HL-60/S4 (cell line): ENCODE results near the gene C1orf185.
"Not testable (repeated sequence)": the region's sequence is repeated elsewhere in the genome, so short reads cannot be mapped to it uniquely, and the experiment has no call there.

Experiments used
- in situ Hi-C: fragments of 300-500 bp; cut with MboI; formaldehyde crosslinking; loops from 2 replicates; pipeline ENCODE4 v1.14.3; 2022; ENCODE audit warnings: low sequenced_read_pairs

C1orf185 gene

GRCh38 chr1:51101976-51102375, at the start of gene C1orf185:
C1orf185 (plus strand) TSS chr1:51102228; CDS start chr1:51102234, 6 bp downstream.
- in situ Hi-C loops, result no loop called here

GRCh38 chr1:51058858-51059257, 43.2 kb upstream of the C1orf185 start:
- in situ Hi-C loops, result no loop called here

GRCh38 chr1:51061231-51061918, 40.7 kb upstream of the C1orf185 start:
- in situ Hi-C loops, result no loop called here

DNA sequence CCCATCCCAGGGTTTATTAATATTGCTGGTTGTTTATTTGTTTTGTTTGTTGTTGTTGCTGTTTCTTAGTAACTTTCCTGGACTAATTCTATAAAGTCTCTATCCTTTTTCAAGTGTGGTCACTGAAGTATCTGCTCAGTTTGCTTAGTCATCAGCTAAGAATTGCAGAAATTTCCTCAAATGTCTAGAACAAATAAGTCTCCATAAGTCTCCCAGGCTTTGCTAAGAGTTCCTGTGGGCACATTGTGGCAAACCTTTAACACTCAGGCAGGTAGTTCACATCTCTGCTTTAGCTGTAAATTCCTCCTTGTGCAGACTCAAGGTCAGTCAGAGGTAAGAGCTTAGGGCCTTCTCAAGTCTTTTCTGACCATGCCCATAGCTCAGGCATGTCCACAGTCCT, 38.9 kb upstream of the C1orf185 start:
- in situ Hi-C loops, result no loop called here

DNA sequence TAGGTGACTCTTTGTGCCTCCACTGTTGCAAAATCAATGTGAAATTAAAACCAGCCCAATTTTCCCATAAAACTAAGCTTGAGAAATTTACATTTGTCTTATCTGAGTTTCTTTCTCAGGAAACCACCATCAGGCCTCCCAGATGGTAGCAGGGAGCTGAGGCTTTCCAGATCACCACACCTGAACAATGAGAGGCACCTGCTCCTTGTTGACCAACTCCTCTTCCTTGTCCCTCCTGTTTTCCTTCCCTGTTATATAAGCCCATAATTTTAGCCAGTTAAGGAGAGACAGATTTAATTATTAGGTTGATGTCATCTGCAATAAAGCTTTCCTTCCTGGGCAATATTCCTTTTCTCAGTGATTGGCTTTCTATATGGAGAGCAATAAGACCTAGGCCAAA, 32.0 kb upstream of the C1orf185 start:
- in situ Hi-C loops, result no loop called here

GRCh38 chr1:51070640-51071039, 31.4 kb upstream of the C1orf185 start:
- in situ Hi-C loops, result no loop called here

GRCh38 chr1:51071291-51072042, 30.6 kb upstream of the C1orf185 start:
- in situ Hi-C loops, result no loop called here

DNA sequence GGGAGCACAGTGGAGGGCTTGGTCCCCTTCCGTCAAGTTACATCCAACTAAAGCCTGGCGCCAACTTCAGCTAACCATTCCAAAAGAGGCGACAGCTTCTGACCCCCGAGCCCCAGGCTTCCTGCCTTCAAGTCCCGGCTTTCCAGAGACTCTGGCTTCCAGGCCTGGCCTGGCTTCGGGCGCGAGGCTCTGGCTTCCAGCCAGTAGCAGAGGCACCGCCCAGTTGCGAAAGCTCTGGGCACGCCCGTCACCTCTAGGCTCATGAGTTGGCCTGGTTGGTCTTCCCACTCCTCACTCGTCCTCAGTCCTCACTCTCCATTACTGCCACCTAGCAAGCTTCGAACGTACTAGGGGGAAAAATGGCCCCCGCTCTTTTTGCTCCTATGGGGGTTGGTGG, 30.0 kb upstream of the C1orf185 start:
- in situ Hi-C loops, result no loop called here

- in situ Hi-C loops, result no loop called here
These were observed 29.4 kb upstream of the C1orf185 start for GRCh38 chr1:51072651-51073050.

- in situ Hi-C loops, result no loop called here
These were observed 28.6 kb upstream of the C1orf185 start for GRCh38 chr1:51073456-51073855.

DNA sequence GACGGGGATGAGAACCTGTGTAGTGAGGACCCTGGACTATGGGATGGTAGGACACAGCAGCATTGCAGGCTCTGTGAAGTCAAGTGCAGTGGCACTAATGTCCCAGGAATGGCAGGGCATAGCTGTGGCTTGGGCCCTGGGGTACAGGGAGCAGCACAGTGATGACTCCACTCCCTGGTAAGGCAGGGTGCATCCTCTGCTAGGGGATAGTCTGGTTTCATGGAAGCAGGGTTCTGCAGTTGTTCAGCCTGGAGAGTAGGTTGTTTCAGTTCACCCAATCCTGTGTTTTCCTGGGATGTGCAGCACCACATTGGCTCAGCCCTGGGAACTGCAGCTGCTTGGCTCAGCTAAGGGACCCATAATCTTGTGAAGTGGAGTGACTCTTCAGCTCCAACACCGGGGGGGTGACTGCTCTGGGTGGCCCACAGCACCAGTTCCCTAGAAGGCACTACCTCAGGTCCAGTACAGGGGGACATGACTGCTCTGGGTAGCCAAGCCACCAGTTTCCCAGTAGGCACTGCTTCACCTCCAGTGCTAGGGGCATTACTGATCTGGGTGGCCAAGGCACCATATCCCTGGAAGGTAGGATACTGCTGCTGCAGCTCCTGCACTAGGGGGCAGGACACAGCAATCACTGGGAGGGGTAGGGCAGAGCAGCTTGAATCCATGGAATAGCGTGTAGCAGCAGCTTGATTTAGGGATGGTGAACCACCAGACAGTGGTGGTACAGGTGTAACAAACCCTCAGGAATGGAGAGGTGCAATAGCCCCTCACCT, 15.3 kb upstream of the C1orf185 start:
- in situ Hi-C loops, result no loop called here

GRCh38 chr1:51088474-51088873, 13.6 kb upstream of the C1orf185 start:
- in situ Hi-C loops, result no loop called here

GRCh38 chr1:51093581-51093980, 8.4 kb upstream of the C1orf185 start:
- in situ Hi-C loops, result no loop called here

DNA sequence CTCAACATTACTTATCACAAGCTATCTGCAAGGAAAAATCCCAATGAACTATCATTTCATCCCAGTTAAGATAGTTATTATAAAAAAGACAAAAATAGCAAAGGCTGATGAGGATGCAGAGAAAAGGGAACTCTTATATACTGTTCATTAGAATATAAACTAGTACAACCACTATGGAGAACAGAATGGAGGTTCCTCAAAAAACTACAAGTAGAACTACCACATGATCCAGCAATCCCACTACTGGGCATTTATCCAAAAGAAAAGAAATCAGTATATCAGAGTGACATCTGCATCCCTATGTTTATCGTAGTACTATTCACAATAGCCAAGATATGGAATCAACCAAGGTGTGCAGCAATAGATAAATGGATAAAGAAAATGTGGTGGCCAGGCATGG, 4.9 kb upstream of the C1orf185 start:
- in situ Hi-C loops, result no loop called here

GRCh38 chr1:51100264-51100880, 1.7 kb upstream of the C1orf185 start:
- in situ Hi-C loops, result no loop called here

GRCh38 chr1:51114137-51114536, 12.1 kb downstream of the C1orf185 start:
- in situ Hi-C loops, result no loop called here

GRCh38 chr1:51115714-51116404, 13.8 kb downstream of the C1orf185 start:
- in situ Hi-C loops, result no loop called here

DNA sequence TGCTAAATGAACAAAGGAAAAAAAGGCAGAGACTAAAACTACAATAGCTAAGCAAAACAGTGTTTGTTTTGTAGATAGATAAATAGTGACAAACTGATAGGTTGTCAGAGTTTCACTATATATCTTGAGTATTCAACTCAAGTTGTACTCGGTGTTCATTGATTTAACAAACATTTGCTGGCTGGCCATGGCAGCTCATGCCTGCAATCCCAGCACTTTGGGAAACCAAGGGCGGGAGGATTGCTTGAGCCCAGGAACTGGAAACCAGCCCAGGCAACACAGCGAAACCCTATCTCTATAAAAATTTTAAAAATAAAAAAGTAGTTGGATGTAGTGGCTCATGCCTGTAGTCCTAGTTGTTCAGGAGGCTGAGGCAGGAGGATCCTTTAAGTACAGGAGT, 17.3 kb downstream of the C1orf185 start:
- in situ Hi-C loops, result no loop called here

DNA sequence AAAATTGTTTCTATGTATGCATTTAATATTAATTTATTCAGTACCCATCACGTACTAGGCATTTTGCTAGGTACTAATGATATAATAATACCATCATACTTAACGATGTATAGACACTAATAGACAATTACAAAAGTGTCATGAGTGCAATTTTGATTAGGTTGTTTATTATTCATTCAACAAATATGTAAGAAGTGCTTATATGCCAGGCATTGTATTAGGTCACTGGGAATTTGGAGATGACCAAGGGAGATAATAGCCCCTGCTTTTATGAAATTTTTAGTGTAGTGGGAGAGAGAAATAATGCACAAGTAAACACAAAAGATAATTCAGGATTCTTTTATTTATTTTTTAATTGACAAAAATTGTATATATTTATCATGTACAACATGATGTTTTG, 18.6 kb downstream of the C1orf185 start:
- in situ Hi-C loops, result no loop called here

DNA sequence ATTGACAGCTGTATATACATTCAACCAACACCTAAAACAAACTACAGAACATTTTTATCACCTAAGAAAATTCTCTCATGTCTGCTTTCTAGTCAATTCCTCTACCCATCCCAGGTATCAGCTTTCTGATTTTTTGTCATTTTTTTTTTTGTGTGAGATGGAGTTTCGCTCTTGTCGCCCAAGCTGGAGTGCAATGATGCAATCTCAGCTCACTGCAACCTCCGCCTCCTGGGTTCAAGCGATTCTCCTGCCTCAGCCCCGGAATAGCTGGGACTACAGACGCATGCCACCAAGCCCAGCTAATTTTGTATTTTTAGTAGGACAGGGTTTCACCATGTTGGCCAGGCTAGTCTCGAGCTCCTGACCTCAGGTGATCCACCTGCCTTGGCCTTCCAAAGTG, 25.1 kb downstream of the C1orf185 start:
- in situ Hi-C loops, result not testable (repeated sequence)

DNA sequence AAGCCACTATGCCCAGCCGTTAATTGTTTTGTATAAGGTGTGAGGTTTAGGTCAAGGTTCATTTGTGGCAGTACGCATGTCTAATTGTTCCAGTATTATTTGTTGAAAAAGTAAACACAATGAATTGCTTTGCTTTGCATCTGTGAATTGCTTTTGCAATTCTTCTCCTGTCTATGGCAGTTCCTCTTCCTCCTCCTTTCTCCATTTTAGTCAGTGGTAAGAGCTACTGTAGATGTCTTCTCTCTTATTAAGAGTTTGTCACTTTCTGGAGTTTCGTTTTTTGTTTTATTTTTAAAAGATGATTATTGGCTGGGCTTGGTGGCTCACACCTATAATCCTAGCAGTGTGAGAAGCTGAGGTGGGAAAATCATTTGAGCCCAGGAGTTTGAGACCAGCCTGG, 29.2 kb downstream of the C1orf185 start:
- in situ Hi-C loops, result no loop called here
